GM21526 (cell line): ENCODE results near the gene CEACAM6.
"Not testable (repeated sequence)": the region's sequence is repeated elsewhere in the genome, so short reads cannot be mapped to it uniquely, and the experiment has no call there.

Experiments used
- ATAC-seq: cut with Tn5 transposase; IDR thresholded peaks from one replicate; pipeline ENCODE4 v1.9.1; 2021; ENCODE audit warnings: moderate library complexity; ENCODE audit not compliant: unreplicated experiment, low FRiP score

CEACAM6 gene

GRCh38 chr19:41755328-41755913 is at the start of gene CEACAM6:
CEACAM6 (plus strand) TSS chr19:41755530; CDS start chr19:41755639, 109 bp downstream.
- no peak for ATAC-seq

DNA sequence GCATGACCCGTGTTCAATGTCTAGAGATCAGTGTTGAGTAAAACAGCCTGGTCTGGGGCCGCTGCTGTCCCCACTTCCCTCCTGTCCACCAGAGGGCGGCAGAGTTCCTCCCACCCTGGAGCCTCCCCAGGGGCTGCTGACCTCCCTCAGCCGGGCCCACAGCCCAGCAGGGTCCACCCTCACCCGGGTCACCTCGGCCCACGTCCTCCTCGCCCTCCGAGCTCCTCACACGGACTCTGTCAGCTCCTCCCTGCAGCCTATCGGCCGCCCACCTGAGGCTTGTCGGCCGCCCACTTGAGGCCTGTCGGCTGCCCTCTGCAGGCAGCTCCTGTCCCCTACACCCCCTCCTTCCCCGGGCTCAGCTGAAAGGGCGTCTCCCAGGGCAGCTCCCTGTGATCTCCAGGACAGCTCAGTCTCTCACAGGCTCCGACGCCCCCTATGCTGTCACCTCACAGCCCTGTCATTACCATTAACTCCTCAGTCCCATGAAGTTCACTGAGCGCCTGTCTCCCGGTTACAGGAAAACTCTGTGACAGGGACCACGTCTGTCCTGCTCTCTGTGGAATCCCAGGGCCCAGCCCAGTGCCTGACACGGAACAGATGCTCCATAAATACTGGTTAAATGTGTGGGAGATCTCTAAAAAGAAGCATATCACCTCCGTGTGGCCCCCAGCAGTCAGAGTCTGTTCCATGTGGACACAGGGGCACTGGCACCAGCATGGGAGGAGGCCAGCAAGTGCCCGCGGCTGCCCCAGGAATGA is 48.4 kb upstream of the CEACAM6 start:
- ATAC-seq = no peak

DNA sequence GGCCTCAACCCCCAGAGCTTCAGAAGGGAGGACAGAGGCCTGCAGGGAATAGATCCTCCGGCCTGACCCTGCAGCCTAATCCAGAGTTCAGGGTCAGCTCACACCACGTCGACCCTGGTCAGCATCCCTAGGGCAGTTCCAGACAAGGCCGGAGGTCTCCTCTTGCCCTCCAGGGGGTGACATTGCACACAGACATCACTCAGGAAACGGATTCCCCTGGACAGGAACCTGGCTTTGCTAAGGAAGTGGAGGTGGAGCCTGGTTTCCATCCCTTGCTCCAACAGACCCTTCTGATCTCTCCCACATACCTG is 47.9 kb upstream of the CEACAM6 start:
- no peak for ATAC-seq

GRCh38 chr19:41707871-41708371 is 47.4 kb upstream of the CEACAM6 start:
- ATAC-seq = no peak

- ATAC-seq = no peak
Observed at GRCh38 chr19:41708481-41708880, 46.8 kb upstream of the CEACAM6 start, which contains the start of gene CEACAM5. CEACAM5 (plus strand) TSS chr19:41708626; CDS start chr19:41708732, 106 bp downstream.

DNA sequence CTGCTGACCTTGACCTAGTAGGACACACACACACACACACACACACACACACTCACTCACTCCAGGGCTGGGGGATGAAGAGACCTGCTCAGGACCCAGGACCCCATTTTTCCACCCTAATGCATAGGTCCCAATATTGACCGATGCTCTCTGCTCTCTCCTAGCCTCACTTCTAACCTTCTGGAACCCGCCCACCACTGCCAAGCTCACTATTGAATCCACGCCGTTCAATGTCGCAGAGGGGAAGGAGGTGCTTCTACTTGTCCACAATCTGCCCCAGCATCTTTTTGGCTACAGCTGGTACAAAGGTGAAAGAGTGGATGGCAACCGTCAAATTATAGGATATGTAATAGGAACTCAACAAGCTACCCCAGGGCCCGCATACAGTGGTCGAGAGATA is 45.8 kb upstream of the CEACAM6 start:
- ATAC-seq = not testable (repeated sequence)

GRCh38 chr19:41709951-41710645 is 45.2 kb upstream of the CEACAM6 start:
- no peak for ATAC-seq

GRCh38 chr19:41711376-41712261 is 43.7 kb upstream of the CEACAM6 start:
- ATAC-seq = no peak

GRCh38 chr19:41714598-41714997 is 40.7 kb upstream of the CEACAM6 start:
- no peak for ATAC-seq

- ATAC-seq = no peak
Observed at GRCh38 chr19:41718761-41719160, 36.6 kb upstream of the CEACAM6 start.

- ATAC-seq = no peak
Observed at GRCh38 chr19:41720103-41720502, 35.2 kb upstream of the CEACAM6 start.

GRCh38 chr19:41726493-41726892 is 28.8 kb upstream of the CEACAM6 start:
- ATAC-seq = no peak

DNA sequence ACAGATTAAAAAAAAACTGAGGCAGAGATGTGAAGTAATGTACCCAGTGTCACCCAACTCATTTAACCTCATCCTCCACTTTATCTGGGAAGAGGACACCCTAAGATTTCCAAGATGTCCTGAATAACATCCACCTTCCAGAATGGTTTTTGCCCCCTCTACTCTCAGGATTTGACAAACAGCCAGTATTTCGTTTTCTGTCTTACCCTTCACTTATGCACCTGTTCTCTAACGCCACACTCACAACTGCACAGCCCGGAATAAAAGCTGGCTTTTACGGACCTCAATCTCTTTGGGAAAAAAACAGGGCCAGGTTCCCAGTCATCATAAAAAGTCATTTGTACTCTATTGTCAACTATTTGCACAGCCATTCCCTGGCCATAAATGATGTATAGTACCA is 21.2 kb upstream of the CEACAM6 start:
- ATAC-seq = no peak

DNA sequence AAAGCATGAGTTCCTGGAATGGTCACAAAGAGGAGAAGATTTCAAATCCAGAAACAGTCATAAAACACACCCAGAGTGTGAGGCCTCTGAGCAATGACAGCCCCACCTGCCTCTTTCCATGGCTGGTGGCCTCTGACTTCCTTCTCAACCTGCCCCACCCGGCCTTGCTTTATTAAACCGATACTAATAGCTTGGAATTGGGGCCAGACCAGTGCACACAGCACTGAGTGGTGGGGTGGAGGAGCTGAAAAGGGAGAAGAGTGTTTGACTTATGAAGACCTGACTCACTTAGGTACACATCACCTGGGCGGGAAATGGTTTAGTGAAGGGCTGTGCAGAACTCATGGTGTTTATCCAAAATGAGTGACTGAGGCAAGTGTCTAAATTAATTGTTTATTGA is 20.7 kb upstream of the CEACAM6 start:
- ATAC-seq = no peak

DNA sequence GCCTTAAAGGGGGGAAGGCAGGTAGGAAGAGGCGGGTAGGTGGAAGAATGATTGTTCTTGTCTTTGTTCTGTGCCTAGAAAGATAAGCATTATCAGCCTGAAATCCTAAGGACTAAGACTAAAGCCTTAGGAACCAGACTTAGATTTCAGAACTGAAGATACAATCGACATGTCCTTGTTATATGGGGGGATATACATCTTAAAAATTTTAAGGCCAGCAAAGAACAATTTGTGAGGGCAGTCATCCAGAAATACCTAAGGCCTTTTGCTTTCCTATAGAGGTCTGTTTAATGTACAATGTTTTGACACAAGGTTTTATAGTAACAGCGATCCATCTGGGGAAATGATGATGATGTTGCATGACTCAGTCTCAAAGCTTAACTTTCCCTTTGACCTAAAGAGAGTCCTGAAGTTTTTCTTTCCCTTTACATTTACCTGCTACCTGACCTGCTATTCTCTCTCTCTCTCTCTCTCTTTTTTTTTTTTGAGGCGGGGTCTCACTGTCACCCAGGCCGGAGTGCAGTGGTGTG is 20.2 kb upstream of the CEACAM6 start:
- ATAC-seq = no peak

GRCh38 chr19:41739361-41739760 is 16.0 kb upstream of the CEACAM6 start:
- no peak for ATAC-seq

DNA sequence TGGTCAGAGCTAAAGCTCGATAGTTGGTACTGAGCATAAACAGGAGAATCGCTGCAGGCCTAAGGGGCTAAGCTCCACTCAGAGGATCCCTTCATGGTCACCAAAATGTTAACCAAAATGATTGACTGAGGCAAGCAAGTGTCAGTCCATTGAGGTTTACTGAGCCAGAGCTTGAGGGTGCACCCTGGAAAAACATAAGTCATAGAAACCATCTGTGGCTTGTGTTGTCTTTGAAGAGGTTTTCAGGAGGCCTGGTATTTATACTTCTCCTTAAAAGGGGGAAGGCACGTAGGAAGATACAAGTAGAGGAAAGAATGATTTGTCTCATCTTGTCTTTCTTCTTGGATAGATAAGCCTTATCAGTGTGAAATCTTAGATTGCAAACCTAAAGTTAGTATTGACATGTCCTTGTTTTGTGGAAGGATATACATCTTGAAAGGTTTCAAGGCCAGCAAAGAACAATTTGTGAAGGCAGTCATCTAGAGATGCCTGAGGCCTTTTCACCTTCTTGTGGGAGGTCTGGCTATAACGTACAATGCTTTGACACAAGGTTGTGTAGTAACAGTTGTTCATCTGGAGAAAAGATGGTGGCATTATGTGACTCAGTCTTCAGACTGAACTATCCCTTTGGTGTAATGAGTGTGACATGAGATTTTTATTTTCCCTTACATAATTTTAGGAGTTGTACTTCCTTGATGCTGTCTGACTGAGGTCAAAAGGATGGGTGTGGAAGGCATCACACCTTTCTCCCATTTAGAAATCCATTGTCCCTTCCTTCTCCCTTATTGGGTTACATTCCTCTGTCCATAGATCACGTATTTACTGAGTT is 14.7 kb upstream of the CEACAM6 start:
- no peak for ATAC-seq

- ATAC-seq = no peak
Observed at GRCh38 chr19:41741244-41741554, 14.1 kb upstream of the CEACAM6 start.

GRCh38 chr19:41744850-41745249 is 10.5 kb upstream of the CEACAM6 start:
- ATAC-seq = no peak

DNA sequence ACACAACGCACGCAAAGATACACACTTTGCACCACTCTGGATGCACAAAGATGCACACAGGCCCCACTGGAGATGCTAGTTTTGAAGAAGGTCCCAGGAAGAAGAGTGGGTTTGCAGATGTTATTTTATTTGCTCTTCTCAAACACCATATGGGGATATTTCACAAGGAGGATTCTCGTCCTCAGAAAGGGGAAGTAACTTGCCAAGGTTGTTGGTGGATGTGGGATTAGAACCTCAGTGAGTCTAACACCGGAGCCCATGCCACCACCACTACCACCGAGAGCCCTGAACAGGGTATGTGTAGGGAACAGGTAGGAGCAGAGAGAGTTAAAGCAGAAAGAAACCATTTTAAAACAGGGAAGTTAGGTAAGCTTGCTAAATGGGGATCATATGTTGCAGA is 9.6 kb upstream of the CEACAM6 start:
- ATAC-seq = no peak
